Measurements from ENCODE around the gene CARD6. TPM values are rescaled to one million over a fixed set of nuclear protein-coding genes. Genes with fewer than 3 reads are reported as not detected.
"Not testable (repeated sequence)": the region's sequence is repeated elsewhere in the genome, so short reads cannot be mapped to it uniquely, and the experiment has no call there.

Gene CARD6
- total and polyA plus RNA-seq, 2 experiments from 2014 or later = 1.4 to 5.5 TPM

DNA sequence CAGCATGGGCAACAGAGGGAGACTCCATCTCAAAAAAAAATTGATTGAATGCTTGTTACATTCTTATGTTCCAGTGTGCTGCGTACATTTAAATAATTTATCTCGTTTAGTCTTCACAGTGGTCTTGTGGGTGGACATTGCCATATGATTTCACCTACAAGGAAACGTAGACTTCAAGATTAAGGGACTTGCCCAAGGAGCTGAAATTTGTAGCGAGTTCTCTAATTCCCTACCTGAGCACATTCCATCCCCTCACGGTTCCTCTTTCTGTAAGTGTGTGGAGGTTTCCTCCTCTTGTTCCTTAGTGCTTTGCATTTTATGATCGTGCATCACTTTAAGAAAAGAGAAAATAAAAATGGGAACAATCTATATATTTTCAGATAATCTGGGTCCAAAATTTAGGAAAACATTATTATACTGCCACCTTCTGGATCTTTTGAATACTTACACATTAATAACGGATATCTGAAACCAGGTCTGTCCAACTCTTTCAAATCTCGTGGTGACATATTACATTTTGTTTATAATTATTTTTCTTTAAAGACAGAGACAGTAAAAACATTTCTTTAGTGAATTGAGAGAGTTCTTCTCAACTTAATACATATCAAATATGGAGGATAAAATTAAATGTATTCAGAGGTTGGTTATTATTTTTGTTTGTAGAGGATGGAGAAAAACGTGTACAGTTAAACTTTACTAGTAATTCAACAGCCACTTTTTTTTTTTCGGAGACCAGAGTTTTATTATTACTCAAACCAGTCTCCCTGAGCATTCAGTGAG lies 38.2 kb downstream of the CARD6 start:
- Histone ChIP-seq H2AFZ (no peak overlapping the region), H3K4me1 (ENCODE audit: insufficient read depth) (no peaks in the 10 kb centered on the region), H3K4me2 (no peak overlapping the region), H3K27ac (no peak overlapping the region), H3K4me3 (no peak overlapping the region), H3K9me2 (replicated peaks; ENCODE audit: insufficient read depth) (no peaks in the 10 kb centered on the region), H3K36me3 (replicated peaks; ENCODE audit: insufficient read depth, low read depth) (no peaks in the 10 kb centered on the region), H3K9me3 (ENCODE audit: low read depth) (no peaks in the 10 kb centered on the region), H4K20me1 (ENCODE audit: insufficient read depth, poor library complexity, severe bottlenecking) (no peaks in the 10 kb centered on the region), H3K79me2 (no peaks in the 10 kb centered on the region), H3K27me3 (no peaks in the 10 kb centered on the region)
- WGBS (ENCODE audit: low lambda C conversion rate, missing lambda C conversion rate) = 47% methylated on average over 10 of the region's 10 CpGs
- peak; percentile 71 for TF ChIP-seq CTCF (IDR thresholded peaks at IDR 0.05; ENCODE audit: poor library complexity)
- no peak for TF ChIP-seq EZH2 (IDR thresholded peaks at IDR 0.05; ENCODE audit: borderline replicate concordance)
- peak; percentile 13 for DNase-seq (ENCODE audit: low spot score)

DNA sequence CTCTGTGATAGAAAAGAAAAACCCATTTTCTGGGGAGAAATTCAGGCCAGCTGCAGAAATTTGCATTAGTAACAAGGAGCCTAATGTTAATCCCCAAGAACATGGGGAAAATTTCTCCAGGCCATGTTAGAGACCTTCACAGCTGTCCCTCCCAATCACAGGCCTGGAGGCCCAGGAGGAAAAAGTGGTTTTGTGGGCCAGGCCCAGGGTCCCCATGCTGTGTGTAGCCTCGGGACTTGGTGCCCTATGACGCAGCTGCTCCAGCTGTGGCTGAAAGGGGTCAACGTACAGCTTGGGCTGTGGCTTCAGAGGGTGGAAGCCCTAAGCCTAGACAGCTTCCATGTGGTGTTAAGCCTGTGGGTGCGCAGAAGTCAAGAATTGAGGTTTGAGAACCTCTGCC lies 41.1 kb downstream of the CARD6 start:
- Histone ChIP-seq H4K20me1 (ENCODE audit: insufficient read depth, poor library complexity, severe bottlenecking) (no peaks in the 10 kb centered on the region), H2AFZ (no peak overlapping the region), H3K4me2 (no peak overlapping the region), H3K27ac (no peak overlapping the region), H3K4me1 (ENCODE audit: insufficient read depth) (no peaks in the 10 kb centered on the region), H3K36me3 (replicated peaks; ENCODE audit: insufficient read depth, low read depth) (no peaks in the 10 kb centered on the region), H3K9me2 (replicated peaks; ENCODE audit: insufficient read depth) (no peaks in the 10 kb centered on the region), H3K79me2 (no peaks in the 10 kb centered on the region), H3K4me3 (no peak overlapping the region), H3K27me3 (no peaks in the 10 kb centered on the region), H3K9me3 (ENCODE audit: low read depth) (no peaks in the 10 kb centered on the region)
- TF ChIP-seq EZH2 (IDR thresholded peaks at IDR 0.05; ENCODE audit: borderline replicate concordance) (no peak), CTCF (IDR thresholded peaks at IDR 0.05; ENCODE audit: poor library complexity) (no peak), EZH2phosphoT487 (IDR thresholded peaks at IDR 0.05; ENCODE audit: low read depth, severe bottlenecking, unreplicated experiment) (no peak)
- DNase-seq (ENCODE audit: low spot score) = no peak
- WGBS (ENCODE audit: low lambda C conversion rate, missing lambda C conversion rate) = 93% methylated on average over 4 of the region's 4 CpGs

GRCh38 chr5:40883051-40883450 lies 41.9 kb downstream of the CARD6 start:
- H3K9me2 ChIP-seq (replicated peaks; ENCODE audit: insufficient read depth); H4K20me1 ChIP-seq (ENCODE audit: insufficient read depth, poor library complexity, severe bottlenecking); DNase-seq (ENCODE audit: low spot score); H3K4me3 ChIP-seq; H3K9me3 ChIP-seq (ENCODE audit: low read depth); H2AFZ ChIP-seq; H3K79me2 ChIP-seq; H3K4me1 ChIP-seq (ENCODE audit: insufficient read depth); H3K36me3 ChIP-seq (replicated peaks; ENCODE audit: insufficient read depth, low read depth); H3K27me3 ChIP-seq: not testable (repeated sequence)
- WGBS (ENCODE audit: low lambda C conversion rate, missing lambda C conversion rate) = 13% methylated on average over 1 of the region's 1 CpG
- peak overlapping the region; percentile 52 for H3K4me2 ChIP-seq
- peak overlapping the region; percentile 21 for H3K27ac ChIP-seq

- DNase-seq (ENCODE audit: low spot score); H3K27ac ChIP-seq; H3K79me2 ChIP-seq; H3K36me3 ChIP-seq (replicated peaks; ENCODE audit: insufficient read depth, low read depth); H3K4me1 ChIP-seq (ENCODE audit: insufficient read depth); H3K27me3 ChIP-seq; H2AFZ ChIP-seq; H3K4me3 ChIP-seq; H4K20me1 ChIP-seq (ENCODE audit: insufficient read depth, poor library complexity, severe bottlenecking); H3K9me3 ChIP-seq (ENCODE audit: low read depth); H3K9me2 ChIP-seq (replicated peaks; ENCODE audit: insufficient read depth): not testable (repeated sequence)
- H3K4me2 ChIP-seq = peak overlapping the region; percentile 44
- WGBS (ENCODE audit: low lambda C conversion rate, missing lambda C conversion rate) = 44% methylated on average over 10 of the region's 10 CpGs
Observed at GRCh38 chr5:40895440-40896425, 54.6 kb downstream of the CARD6 start.

Measured in hepatocyte (in vitro differentiated cells).